HG02981 (cell line): ENCODE data around the gene IFT81.
"Not testable (repeated sequence)": the region's sequence is repeated elsewhere in the genome, so short reads cannot be mapped to it uniquely, and the experiment has no call there.

Experiments
- ATAC-seq: cut with Tn5 transposase; IDR thresholded peaks from one replicate; pipeline ENCODE4 v1.9.1; 2021; ENCODE audit warnings: mild to moderate bottlenecking, moderate library complexity; ENCODE audit not compliant: unreplicated experiment

IFT81 gene

DNA sequence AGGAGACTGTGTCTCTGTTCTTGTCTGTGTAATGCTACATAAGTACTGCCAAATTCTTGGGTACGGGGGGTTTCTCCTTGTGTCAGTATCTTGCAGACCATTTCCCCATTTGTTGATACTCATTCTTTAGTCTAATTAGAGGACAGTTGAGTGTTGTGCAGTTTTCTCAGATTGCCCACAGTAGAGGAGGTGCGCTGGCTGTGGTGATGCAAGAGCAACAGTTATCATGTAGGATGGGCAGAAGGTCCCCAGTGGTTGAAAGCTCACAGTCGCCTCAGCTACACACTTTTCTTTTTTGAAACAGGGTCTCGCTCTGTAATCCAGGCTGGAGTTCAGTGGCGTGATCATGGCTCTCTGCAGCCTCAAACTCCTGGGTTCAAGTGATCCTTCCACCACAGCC lies 119.1 kb downstream of the IFT81 start:
- no peak for ATAC-seq

DNA sequence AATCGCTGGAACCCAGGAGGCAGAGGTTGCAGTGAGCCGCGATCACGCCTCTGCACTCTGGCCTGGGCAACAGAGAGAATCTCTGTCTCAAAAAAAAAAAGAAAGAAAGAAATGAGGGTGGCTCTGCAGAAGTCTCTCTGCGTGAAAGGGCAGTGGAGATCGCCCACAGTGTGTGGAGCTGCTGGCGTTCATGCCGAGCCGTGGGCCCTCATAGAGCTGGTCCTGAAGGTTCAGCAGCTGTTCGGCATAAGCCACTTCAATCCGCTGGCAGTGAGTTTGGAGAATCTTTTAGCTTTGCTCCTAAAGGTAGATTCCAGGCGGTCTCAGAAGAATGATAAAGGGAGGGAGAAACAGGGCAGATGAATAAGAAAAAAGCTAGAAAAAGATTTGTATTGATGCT lies 120.2 kb downstream of the IFT81 start:
- ATAC-seq: no peak

DNA sequence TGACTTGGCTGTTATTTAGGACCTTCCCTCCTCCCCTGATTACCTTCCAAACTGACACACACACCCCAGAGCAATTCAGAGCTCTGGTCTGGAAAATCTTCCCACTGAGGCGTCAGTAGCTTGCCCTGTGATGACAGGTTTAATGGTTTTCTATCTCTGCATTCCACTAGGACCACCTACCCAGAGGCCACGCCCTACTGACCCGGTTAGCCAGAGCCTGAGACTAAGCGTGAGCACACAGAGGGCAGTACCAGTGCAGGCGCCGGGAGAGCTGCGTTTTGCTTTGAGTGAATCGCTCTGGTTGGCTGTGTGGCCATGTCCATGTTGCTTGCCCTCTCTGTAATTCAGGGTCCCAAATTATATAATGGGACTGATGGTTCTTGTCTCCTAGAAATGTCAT lies 120.7 kb downstream of the IFT81 start:
- no peak for ATAC-seq

DNA sequence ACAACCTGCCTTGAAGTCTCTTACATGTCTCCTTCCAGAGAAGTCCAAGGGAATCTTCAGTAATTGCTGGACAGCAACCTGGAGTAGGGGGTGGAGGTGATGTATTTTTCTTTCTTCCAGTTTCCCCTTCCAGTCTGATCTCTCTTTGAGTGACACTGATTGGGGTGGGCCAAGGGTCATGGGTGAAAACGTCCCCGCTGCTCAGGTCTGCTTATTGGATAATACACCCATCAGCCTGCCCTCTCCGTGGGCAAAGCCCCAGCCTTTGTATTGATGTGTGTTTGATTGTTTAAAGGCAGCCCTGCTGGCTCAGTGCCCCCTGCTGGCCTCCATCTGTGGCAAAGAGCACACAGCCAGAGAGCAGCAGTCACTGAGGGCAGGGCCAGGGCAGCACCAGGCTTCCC lies 121.2 kb downstream of the IFT81 start:
- no peak for ATAC-seq

DNA sequence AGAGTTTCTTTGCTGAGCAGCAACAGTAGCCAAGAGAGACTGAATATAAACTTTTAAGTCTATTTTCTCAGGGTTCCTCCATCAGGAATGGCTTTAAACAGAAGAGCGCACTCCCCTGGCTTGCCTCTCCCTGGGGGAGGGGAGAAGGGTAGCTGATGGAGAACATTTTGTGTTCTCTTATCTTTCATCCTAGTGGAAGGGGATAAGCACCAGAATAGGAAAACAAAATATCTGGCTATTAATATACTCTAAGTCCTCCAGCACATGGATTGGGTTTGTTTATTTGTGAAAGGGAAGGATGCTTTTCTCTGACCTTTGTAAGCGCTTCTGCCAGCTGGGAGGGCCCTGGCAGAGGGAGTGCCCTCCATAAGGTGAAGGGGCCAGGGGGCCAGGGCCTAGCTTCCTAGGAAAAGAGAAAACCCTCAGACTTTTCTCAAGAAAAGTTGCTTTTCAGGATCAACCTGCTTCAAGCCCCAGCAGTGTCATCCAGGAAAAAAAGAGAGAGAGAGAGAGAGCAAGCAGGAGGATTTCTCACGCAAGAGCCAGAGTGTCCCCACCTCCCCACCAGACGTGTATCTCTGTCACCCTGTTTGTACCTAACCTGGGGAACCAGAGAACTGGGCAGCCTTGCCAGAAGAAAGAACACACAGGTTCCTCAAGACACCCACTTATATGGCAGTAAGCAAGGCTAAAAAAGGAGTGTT lies 122.6 kb downstream of the IFT81 start:
- ATAC-seq: no peak

DNA sequence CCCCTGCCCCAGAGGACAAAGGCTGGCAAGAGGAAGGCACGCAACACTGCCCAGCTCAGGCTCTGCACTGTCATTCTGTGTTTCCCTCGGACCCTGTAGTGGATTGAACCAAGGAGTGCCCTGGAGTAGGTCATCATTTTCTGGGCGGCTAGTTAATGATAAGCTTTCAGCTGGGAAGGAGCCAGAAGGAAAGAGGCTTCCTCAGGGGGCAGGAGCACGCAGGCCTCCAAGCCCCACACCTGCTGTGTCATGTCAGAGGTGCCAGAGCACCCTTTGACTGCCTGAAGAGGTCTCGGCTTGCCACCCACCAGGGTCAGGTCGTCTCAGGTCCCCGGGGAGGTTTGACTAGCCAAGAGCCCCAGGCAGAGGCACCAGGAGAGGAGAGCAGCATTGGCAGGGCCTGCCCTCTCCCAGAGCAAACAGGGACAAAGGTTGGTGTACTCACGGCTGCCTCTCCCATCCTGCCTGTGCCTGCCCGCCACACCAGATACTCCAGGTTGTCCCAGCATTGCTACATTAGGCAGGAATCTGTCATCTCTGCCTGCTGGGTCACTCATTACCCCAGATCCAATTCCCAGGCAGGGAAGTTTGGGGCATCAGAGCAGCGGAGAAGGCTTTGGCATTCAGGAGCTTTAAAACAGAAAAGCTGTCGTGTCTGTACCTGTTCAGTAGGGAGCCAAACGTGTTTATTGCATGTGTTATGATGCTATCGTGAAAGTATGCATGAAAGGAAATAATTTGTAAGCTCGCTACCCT lies 123.4 kb downstream of the IFT81 start:
- no peak for ATAC-seq

DNA sequence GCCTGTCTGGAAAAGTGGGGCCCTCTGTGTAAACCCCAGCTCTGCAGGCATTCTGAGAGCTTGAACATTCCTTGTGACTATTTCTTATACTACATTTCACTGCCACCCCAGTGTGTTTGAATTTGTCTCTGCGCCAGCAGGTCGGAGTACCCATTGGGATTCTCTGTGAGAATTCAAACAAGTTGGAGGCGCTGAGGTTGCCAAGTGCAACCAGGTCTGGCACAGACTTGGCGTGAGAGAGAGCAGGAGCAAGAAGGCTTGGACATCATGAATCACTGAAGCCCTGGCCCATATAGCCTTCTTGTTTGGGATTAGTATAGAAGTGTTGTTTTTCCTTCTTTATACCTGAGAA lies 123.9 kb downstream of the IFT81 start:
- no peak for ATAC-seq

DNA sequence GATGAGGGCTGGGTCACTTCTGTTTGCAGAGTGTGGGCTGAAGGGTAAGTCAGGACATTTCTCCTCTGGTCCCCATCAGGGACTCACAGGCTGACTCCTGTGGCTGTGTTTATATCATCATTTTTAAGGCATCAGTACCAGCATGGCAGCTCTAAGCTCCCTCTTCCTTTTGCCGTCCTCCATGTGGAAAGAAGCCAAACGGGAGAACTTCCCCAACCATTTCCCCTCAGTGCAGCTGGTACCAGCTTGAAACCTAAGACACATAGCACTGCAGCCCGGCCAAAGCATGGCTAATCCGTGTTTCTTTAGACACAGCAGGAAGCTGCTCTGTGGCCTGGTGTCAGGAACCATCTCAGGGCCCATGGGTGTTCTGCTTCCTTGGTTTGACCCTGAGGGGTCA lies 124.9 kb downstream of the IFT81 start:
- no peak for ATAC-seq

DNA sequence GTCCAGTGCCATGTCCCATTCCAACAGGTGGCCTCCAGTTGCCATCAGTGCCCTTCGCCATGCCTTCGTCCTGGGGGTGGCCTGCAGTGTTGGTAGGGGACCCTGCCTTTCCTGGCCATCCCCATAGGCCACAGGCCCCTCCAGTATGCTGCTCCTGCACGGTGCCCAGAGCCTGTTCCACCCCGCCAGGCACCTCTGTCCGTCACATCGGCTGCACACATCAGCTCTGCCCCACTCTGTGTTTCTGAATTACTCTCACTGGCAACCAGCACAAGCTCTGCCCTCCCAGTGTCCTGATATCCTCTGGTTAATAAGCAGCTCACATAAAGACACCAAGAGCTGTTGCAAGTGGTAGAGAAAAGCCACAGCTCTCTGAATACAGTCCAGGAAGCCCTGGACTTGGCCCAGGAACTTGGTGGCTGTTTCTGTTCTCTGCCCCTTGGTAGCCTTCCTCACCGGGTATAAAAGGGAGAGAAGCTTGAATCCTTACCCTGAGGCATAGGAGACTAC lies 125.6 kb downstream of the IFT81 start:
- peak; percentile 56 for ATAC-seq

DNA sequence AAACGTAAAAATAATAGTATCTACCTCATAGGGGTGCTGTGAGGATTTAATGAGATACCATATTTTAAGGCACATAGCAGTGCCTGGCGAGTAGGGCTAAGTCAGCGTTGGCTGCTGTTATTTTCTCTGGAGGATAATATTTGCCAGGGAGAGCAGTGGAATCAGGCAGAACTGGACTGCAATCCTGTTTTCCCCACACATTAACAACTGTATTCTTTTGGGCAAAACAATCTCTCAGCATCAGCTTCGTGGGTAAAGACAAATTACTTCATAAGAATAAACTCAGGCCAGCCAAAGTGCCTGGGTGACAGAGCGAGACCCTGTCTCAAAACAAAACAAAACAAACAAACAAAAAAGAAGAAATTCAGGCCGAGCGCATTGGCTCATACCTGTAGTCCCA lies 127.2 kb downstream of the IFT81 start:
- ATAC-seq: no peak

DNA sequence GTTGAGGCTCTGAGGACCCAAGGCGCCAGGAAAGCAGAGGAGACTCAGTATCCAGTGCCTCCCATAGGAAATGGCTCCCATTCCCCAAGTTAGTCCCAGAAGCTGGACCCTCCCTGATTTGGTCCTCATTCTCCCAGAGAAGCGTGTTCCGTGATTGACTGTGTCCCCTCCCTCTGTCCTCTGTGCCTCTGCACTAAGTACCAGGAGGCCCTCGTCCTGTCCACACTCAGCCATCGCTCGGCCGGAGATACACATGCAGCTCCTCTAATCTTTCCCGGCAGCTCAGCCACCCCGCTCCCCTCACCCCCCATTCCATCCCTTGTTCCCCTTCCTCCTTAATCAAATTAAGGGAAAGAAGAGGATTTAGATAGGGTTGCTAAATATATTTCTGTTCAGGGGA lies 128.6 kb downstream of the IFT81 start:
- ATAC-seq: no peak

DNA sequence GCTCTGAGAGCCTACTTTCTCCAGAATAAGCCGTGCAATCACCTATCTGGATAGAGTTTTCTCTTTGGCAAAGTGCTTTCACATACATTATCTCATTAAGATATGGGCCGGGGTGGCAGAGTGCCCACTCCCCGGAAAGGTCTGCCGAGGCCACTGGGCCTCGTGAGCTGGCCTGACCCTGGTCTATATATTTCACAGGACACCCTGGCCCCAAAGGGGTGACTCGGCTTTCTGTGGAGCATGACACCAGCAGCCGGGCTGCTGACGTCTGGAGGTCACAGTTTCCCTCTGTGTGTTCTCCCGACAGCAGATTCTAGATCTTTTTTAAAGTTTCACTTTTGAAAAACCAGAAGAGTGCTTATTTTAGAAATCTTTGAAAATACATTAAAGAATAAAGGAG lies 129.0 kb downstream of the IFT81 start:
- no peak for ATAC-seq

DNA sequence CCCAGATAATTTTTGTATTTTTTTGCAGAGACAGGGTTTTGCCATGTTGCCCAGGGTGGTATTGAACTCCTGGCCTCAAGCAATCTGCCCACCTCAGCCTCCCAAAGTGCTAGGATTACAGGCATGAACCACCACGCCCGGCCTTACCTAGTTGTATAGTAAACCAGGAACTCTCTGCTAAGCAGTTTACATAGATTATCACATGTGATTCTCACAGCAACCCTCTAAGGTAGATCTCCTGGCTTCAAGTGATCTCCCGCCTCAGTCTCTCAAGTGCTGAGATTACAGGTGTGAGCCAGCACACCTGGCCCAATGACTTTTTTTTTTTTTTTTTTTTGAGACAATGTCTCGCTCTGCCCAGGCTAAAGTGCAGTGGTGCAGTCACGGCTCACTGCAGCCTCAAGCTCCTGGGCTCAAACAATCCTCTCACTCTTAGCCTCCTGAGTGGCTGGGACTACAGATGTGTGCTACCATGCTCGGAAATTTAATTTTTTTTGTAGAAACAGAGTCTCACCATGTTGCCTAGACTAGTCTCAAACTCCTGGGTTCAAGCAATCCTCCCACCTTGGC lies 130.9 kb downstream of the IFT81 start:
- ATAC-seq: no peak

DNA sequence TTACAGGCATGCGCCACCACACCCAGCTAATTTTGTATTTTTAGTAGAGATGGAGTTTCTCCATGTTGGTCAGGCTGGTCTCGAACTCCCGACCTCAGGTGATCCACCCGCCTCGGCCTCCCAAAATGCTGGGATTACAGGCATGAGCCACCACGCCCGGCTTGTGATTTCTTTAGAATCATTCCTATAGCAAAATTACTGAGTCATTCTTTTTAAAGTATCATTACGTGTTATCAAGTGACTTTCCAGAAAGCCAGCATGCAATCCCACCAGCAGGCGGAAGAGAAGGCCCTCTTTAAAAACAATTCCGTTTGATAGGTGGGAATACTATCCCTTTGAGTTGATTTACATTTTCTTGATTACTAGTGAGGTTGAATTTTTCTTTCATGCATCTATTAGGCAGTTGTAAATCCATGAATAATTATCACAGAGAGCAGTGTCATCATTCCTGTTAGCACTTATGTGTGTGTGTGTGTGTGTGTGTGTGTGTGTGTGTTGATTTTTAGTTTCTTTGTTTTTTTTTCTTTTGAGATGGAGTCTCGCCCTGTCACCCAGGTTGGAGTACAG lies 131.8 kb downstream of the IFT81 start:
- ATAC-seq: not testable (repeated sequence)

DNA sequence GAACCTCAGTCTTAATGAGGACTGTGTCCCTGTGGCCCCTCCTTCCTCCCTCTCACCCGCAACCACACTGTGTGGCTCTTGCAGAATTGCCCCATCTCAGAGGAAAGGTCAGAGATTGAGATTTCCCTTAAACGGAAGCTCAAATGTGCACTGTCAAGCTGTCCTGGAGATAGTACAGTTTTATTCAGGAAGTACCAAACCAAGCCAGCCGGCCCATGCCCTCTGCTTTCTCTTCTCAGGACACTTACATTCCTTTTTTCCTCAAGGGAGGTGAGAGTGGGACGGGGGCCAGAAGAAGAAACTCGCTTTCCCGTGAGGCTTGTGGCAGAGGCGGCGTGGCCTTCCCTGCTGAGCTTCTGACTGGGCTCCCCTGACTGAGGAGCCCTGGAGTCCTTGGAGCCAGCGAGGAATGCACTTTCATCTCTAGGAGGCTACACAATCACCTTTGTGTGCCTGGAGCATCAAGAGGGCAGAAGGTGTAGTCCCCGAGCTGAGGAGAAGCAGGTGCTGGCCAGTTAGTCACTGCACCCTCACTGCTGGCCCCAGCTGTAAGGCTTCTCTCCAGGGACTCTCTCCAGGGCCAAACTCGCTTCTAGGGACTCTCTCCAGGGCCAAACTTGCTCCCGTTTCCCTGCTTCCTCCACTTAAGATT lies 132.7 kb downstream of the IFT81 start:
- no peak for ATAC-seq

DNA sequence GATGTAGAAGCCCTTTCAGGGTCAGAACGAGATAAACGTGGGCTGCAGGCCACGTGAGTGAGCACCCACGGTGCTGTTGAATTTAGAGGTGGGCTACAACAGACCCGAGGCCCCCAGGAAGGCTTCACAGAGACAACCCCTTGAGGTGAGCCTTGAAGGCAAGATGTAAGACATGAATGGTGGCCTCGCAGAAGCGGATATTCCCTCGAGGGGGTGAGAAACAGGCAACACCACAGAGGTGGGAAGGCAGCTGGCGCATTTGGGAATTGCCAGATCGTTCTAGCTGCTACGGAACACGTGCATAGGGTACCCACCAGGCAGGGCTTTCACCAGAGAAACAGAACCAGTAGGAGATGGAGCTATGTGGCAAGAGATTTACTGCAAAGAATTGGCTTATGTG lies 134.3 kb downstream of the IFT81 start:
- no peak for ATAC-seq

DNA sequence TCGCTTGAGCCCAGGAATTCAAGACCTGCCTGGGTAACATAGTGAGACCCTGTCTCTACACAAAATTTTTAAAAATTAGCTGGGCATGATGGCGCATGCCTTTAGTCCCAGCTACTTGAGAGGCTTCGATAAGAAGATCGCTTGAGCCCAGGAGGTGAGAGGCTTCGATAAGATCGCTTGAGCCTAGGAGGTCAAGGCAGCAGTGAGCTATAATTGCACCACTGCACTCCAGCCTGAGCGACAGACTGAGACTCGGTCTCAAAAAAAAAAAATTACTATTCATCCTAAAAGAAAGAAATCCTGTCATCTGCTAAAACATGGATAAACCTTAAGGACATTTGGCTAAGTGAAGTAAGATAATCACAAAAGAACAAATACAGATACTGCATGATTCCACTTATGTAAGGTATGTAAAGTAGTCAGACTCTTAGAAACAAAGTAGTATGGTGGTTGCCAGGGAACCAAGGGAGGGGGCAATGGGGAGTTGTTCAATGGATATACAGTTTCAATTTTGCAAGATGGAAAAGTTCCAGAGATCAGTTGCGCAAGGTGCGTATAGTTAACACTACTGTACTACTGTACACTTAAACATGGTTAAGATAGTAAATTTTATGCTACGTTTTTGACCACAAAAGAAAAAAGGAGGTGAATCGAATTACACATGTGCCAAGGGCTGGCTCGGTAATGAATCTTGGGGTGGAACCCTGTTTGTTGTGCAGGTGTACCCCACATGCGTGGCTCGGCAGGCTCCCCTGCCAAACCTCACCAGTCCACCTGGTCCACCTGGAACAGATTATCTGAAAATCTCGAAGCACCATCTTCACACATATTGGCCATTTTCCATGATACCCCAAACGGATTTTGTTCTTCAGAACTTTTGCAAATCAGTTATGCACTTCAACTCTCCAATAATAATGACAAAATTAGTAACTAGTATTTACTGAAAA lies 138.6 kb downstream of the IFT81 start:
- no peak for ATAC-seq

DNA sequence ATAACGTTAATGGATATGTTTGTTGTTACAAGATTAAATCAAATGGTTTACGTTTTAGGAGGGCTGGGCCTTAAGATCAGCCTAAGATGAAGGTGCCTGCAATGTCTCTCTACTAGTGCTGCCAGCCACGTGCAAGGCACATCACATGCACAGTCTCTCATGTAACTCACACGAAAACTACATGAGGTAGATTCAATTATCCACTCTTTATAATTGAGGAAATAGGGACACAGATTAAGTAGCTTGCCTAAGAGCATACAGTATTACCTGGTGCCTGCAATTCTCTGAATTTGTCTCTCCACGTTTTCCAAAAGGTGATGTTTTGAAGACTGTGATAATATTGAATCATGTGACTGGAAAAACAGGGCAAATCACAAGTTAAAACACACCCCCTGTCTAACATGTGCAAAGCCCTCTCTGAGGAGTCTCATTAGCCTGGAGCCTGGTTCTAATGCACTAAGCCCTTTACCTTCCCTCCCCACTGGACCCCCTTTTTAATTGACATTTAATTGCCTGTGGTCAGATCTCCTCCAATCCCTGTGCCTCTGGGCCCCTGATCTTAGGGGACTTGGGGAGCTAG lies 142.3 kb downstream of the IFT81 start:
- ATAC-seq: no peak

DNA sequence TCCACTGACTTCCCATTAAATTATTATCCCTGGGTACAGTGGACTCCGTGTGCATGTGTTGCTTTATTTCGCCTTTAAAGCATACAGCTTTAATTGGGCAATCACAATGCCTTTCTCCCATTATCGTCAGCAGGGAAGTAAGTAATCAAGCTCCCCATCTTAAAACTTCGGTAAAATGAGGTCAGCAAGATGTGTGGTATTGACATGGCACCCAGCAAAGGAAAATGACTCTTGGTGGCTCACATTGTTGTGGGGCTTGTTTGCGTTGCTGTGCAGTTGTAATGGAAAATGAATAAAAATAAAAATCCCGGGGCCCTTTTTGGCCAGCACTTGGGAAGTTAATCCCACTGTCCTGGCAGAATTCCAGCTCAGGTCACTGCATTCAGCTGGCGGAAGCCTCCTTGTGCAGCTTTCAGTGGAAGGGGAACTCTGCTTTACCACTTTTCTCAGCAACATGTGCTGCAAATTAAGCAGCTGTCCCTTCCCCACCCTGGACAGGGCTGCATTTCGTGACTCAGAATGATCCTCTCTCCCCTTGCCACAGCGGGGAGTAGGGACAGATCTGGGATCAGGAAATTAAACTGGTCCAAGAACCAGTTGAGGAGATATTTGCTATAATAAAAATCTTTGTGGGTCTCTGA lies 142.9 kb downstream of the IFT81 start:
- no peak for ATAC-seq
